NCI-H446 (cell line): ENCODE data around the gene CENPC.
"Not testable (repeated sequence)": the region's sequence is repeated elsewhere in the genome, so short reads cannot be mapped to it uniquely, and the experiment has no call there.

ENCODE experiments used
- DNase-seq, 2 experiments: peaks; one replicate each; lab custom pipeline; 2025; lab: John Stamatoyannopoulos, UW

CENPC gene

GRCh38 chr4:67545199-67546003, at the start of gene CENPC:
Gene CENPC (minus strand): TSS chr4:67545503. CDS start chr4:67545355, 148 bp downstream.
- DNase-seq, result peak; percentile 77 to 96

- no peak for DNase-seq
Measured at GRCh38 chr4:67593741-67594175, 48.5 kb upstream of the CENPC start.

GRCh38 chr4:67587156-67587555, 41.9 kb upstream of the CENPC start:
- no peak for DNase-seq

- DNase-seq, result no peak
Measured at GRCh38 chr4:67584496-67584895, 39.2 kb upstream of the CENPC start.

GRCh38 chr4:67581913-67582312, 36.6 kb upstream of the CENPC start:
- DNase-seq, result no peak

GRCh38 chr4:67581208-67581857, 36.0 kb upstream of the CENPC start:
- no peak for DNase-seq

- DNase-seq, result no peak
Measured at GRCh38 chr4:67580577-67580976, 35.3 kb upstream of the CENPC start.

GRCh38 chr4:67576538-67576937, 31.2 kb upstream of the CENPC start:
- DNase-seq, result no peak

- no peak for DNase-seq
Measured at GRCh38 chr4:67576059-67576466, 30.8 kb upstream of the CENPC start.

- no peak for DNase-seq
Measured at GRCh38 chr4:67575232-67576058, 30.1 kb upstream of the CENPC start.

- DNase-seq, result no peak
Measured at GRCh38 chr4:67573193-67573592, 27.9 kb upstream of the CENPC start.

- no peak for DNase-seq
Measured at GRCh38 chr4:67571975-67572374, 26.7 kb upstream of the CENPC start.

GRCh38 chr4:67570537-67570936, 25.2 kb upstream of the CENPC start:
- DNase-seq, result no peak

- no peak for DNase-seq
Measured at GRCh38 chr4:67568820-67569219, 23.5 kb upstream of the CENPC start.

GRCh38 chr4:67566335-67566734, 21.0 kb upstream of the CENPC start:
- no peak for DNase-seq

GRCh38 chr4:67565284-67565683, 20.0 kb upstream of the CENPC start:
- DNase-seq, result no peak

GRCh38 chr4:67558493-67558892, 13.2 kb upstream of the CENPC start, which contains the start of gene STAP1:
Gene STAP1 (plus strand): TSS chr4:67558727. CDS start chr4:67558810, 83 bp downstream.
- no peak for DNase-seq

GRCh38 chr4:67556436-67556835, 11.1 kb upstream of the CENPC start:
- no peak for DNase-seq

- no peak for DNase-seq
Measured at GRCh38 chr4:67555447-67555846, 10.1 kb upstream of the CENPC start.

- DNase-seq, result no peak
Measured at GRCh38 chr4:67554096-67554495, 8.8 kb upstream of the CENPC start.

GRCh38 chr4:67552146-67552792, 7.0 kb upstream of the CENPC start:
- DNase-seq, result not testable (repeated sequence)

- no peak for DNase-seq
Measured at GRCh38 chr4:67550857-67551256, 5.6 kb upstream of the CENPC start.
